LNCaP clone FGC (cell line): ENCODE results near the gene RAB40C.

Source experiments
- DNase-seq: peaks from one replicate; pipeline ENCODE4 v3.0.0-alpha.2; 2011; ENCODE audit warnings: low read depth
- H3K4me3 ChIP-seq: 2 replicates; pipeline ENCODE4 v1.5.1; 2011; ENCODE audit warnings: mild to moderate bottlenecking, low read depth, low read length, control low read depth
- CTCF ChIP-seq: IDR thresholded peaks from 2 replicates; pipeline ENCODE4 v1.5.1; 2012; ENCODE audit warnings: mild to moderate bottlenecking; ENCODE audit not compliant: control insufficient read depth, insufficient read depth; ENCODE audit errors: extremely low read depth

Gene RAB40C

DNA sequence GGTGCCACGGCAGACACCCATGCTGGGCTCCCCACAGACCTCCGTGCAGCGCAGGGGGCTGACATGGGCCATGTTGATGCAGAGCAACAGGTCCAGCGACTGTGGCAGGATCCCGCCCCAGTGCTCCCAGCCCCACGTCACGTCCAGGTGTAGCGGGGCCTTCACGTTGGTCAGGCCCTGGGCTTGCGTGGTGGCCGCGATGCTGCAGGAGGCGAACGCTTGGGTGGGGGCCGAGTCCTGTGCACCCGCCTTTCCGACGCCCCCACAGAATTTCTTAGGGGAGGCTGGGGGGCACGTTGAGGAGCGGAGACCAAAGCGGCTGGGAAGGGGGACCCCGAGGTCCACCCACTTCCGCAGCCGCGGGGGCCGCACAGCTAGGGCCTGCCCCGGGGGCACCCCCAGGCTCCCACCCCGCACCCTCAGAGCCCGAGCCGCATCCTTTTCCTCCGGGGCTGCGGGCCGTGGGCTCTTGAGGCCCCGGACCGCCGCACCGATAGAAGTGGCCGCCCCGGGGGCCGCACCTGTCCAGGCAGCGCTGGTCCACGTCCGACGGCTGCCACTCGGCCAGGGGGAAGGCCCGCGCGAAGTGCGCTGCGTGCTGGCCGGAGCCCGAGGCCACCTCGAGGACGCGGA is 45.8 kb downstream of the RAB40C start:
- H3K4me3 ChIP-seq = peak overlapping the region; percentile 87
- no peak for TF ChIP-seq CTCF
- no peak for DNase-seq

DNA sequence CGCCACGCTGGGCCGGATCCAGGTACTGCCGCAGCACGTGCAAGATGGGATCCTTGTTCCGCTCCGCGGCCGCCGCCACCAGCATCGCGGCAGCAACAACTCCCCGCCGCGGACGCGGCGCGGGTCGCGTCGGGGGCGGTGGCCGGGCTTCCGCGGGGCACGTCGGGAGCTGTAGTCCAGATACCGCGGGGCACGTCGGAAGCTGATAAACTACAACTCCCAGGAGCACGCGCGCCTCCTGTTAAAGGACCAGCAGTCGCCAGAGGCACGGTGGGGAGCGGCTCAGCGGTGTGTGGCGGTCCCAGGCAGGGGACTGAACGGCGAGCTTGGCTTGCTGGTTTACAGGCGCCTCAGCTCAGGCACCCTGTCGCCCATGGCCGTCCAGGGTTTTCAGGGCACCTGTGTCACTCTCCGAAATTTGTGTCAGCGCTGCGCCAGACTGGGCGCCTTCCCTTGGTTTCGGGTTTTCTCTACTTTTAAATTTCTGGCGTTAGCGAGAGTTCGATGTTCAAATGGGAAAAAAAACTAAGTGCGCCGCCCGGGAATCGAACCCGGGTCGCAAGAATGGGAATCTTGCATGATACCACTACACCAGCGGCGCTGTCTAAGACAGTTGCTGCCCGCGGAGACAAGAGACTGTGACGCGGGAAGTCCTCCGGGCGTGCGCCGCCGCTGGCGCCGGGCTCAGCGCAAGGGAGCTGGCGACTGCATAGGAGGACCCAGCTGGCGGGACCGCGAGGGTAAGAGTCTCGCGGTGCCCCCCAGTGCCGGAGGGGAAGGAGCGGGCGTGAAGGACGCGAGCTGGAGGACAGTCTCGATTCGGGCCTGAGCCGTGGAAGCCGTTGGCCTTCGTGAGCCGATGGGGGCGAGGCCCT is 46.6 kb downstream of the RAB40C start, which contains the start of gene METTL26:
Gene METTL26, minus strand, starts transcription at position 100 of the 875 bp plus-strand sequence. Its CDS starts 15 bp downstream, at position 85.
- peak within 1 kb of the TSS; percentile 87 for H3K4me3 ChIP-seq
- peak; percentile 84 for DNase-seq
- 0 out of 2 replicates have a peak, but pooled peaks have one; percentile 21 for TF ChIP-seq CTCF

GRCh38 chr16:637081-638018 is 47.5 kb downstream of the RAB40C start:
- H3K4me3 ChIP-seq = peak overlapping the region; percentile 87
- no peak for TF ChIP-seq CTCF
- DNase-seq = no peak

GRCh38 chr16:638034-638543 is 48.2 kb downstream of the RAB40C start:
- TF ChIP-seq CTCF = no peak
- no peak for DNase-seq
- H3K4me3 ChIP-seq = no peak overlapping the region

DNA sequence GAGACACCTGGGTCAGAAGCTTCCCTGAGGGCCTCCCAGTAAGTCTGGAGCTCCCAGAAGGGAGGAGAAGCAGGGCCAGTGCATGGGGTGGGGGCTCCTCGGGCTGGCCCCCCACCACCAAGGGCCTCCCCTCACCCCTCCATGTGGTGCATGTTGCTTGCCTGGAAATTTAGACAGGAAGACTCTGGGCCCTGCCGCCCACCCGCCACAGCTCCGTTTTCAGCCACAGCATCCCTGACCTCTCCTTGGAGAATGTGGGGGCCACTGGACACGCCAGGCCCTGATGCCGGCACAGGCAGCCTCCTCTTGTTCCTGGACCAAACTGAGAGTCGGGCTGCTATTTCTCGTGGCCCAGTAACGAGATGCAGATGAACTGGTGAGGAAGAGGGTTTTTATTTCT is 49.0 kb downstream of the RAB40C start:
- no peak for TF ChIP-seq CTCF
- no peak for DNase-seq
- H3K4me3 ChIP-seq = no peak overlapping the region

DNA sequence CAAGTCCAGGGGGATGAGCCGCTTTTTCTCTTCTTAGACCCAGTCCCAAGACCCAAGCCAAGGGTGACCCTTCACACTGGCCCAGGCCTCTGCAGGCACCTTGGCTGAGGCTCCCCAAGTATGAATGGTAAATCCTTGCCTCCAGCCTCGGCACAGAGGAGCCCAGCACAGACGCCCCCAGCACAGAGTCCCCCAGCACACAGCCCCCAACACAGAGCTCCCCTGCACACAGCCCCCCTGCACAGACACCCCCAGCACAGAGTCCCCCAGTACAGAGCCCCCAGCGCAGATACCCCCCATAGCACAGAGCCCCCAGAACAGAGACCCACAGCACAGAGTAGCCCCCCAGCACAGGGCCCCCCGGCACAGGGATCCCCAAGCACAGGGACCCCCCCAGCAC is 50.7 kb downstream of the RAB40C start:
- no peak for DNase-seq
- peak overlapping the region; percentile 91 for H3K4me3 ChIP-seq
- no peak for TF ChIP-seq CTCF
